HG03060 (cell line): ENCODE measurements around the gene MRPL20.
"Not testable (repeated sequence)": the region's sequence is repeated elsewhere in the genome, so short reads cannot be mapped to it uniquely, and the experiment has no call there.

Experiments used
- ATAC-seq: cut with Tn5 transposase; IDR thresholded peaks from one replicate; pipeline ENCODE4 v1.9.1; 2021; ENCODE audit warnings: low read depth, moderate number of reproducible peaks; ENCODE audit not compliant: unreplicated experiment

The MRPL20 gene

DNA sequence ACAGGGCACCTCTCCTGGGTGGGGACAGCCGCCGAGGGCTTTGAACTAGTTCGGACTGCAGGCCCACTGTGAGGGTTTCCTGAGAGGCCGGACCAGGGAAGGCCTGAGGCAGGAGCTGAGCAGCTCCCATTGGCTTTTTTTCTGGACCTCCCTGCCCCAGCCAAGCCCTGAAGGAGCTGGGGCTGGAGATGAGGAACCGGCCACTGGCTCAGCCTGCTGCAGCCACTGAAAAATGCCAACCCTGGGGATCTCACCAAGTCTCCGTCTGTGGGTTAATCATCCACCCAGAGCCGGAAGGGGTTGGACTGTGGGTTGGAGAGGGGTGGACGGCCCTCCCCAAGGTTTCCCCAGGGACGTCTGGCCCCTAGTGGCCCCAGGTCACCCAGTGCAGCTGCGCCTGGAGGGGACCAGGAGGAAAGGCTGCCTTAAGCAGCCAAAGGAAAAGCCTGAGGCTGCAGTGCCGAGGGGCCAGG lies 30.8 kb upstream of the MRPL20 start:
- ATAC-seq, result no peak

DNA sequence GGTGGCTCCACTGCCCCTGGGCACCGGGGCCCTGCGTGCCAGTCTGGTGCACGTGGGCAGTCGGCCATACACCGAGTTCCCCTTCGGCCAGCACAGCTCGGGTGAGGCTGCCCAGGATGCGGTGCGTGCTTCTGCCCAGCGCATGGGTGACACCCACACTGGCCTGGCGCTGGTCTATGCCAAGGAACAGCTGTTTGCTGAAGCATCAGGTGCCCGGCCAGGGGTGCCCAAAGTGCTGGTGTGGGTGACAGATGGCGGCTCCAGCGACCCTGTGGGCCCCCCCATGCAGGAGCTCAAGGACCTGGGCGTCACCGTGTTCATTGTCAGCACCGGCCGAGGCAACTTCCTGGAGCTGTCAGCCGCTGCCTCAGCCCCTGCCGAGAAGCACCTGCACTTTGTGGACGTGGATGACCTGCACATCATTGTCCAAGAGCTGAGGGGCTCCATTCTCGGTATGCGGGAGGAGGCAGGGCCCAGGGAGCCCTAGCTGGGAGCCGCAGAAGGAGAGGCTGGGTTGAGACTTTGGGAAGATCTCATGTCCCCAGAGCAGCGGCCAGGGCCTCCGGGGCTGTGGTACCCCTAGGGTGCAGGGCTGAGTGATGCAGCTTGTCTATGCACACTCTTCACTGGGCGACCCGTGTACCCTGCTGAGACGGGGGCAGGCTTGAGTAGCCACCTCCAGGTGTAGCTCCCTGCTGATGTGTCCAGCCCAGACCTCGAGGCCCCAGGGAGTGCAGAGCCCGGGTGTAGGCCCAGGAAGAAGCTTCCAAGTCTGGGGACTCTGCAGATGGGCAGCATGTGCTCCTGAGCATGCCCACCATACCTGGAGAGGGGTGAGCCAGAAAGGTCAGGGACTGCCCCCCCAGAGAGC lies 30.2 kb upstream of the MRPL20 start:
- ATAC-seq, result no peak

DNA sequence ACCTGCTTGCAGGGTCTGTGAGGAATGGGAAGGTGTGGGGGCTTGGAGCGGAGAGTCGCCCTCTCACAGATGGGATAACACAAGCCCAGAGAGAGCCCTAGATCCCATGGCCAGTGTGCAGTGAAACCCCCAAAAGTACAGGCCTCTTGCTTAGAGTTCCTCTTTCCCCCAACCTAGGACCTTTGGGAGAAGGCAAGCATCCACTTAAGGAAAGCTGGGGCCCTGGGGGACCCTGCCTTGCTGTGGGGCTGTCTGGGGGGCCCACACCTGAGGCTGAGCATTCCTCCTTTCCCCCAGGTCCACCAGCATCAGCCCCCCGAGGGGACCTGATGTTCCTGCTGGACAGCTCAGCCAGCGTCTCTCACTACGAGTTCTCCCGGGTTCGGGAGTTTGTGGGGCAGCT lies 29.5 kb upstream of the MRPL20 start:
- no peak for ATAC-seq

DNA sequence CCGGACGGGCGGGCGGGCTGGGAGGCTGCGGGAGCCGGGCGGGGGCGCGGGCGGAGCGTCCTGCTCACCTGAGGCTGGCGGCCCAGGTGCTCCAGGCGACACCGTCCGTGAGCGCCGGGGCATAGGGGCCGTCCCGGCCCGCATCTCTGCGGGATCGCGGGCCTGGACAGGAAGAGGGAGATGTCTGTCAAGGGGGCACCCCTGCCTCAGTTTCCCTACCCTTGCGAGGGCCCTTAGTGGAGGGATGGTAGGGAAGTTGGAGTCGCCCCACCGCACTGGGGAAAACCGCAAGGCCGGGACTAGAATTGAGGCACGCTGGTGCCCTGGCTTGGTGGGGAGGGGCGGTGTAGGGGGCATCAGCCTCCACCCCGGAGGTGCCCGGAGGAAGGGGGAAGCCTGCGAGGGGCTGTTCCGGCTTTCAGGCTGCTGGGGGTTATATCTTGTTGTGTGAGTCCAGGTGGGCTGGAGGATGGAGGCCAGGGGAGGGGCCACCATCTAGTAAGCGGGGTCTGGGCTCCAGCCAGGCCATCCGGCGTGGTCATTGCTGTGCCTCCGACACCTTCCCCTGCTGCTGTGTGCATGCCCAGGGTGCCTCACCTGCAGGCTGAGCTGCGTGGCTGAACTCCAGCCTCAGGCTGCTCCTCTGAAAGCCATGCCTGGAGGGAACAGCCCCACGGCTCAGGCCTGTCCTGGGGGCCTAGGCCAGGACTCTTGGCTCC lies 29.0 kb upstream of the MRPL20 start:
- no peak for ATAC-seq

GRCh38 chr1:1435106-1435903 lies 28.2 kb upstream of the MRPL20 start, which contains the start of gene VWA1:
Gene VWA1 (plus strand): TSS chr1:1435690. CDS start chr1:1435749, 59 bp downstream.
- no peak for ATAC-seq

- no peak for ATAC-seq
Observed at GRCh38 chr1:1434824-1435105, 27.7 kb upstream of the MRPL20 start.

DNA sequence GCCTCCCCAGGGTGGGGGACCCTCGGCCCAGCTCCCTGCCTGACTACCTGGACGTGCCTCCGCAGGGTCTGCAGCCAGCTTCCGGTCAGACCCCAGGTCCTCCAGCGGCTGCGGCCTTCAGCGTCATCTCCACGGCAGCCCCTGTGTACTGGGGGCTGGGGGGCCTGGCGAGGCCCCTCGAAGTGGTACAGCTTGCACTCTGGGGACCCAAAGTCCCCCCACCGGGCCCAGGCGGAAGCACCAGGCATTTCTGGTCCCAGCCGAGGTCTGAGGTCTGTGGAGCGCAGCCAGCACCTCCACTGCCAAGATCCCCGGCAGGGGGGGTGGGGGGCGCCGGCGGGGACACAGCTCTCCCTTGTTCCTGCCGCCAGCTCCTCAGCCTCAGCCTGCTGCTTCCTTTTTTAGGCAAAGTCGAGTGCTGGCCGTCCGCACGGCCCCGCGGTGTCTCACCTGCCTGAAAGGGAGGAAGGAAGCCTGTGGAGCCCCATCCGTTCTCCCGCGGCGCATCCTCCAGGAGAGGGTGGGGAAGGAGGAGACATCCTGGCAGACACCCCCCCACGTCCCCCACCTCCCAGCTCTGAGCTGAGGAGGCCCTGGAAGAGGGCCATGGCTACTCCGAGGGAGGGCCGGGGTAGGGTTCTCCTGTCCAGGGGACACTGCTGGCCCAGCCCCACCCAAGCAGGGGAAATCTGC lies 27.2 kb upstream of the MRPL20 start:
- ATAC-seq, result no peak

DNA sequence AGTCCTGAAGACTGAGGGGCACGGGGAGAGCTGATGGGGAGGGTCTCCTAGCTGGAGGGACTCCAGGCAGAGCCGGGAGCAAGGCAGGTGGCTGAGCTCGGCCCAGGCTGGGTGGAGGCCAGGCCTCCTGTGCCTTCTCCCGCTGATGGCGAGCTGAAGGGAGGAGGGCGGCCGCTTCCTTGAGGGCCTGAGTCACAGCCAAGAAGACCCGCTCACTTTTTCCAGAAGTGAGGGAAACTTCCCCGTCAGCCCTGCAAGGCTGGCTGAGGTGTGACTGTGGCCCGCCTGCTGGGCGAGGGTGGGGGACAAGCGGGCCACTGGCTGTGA lies 26.7 kb upstream of the MRPL20 start:
- ATAC-seq, result no peak

- ATAC-seq, result no peak
Observed at GRCh38 chr1:1432951-1433803, 26.1 kb upstream of the MRPL20 start.

DNA sequence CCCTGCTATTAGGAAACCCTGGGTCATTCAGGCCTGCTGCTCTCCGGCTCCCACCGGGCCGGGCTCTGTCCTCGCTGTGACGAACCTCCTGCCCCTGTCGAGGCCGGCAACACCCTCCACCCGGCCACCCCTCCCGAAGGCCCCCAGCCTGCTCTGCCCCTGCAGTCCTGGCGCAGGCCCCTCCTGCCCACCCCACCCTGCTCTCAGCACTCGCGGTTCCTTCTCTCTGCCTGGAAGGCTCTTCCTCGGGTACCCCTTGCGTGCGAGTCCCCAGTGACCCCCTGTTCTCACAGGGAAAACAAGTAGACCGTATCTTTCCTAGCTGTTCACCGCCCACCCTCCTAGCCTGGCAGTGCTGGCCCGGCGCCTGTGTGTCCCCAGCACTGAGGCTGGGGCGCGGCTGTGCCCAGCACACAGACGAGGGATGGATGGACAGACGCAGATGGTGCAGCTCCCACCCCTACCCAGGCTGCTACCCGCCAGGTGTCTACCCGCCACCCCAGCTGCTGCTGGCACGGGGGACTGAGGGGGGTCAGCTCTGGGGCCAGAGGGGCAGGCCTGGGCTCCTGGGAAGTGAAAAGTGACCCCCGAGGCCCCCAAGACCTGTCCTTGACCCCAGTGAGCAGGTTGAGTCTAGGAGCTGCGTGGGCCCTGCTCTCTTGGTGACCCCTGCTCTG lies 25.3 kb upstream of the MRPL20 start:
- no peak for ATAC-seq

- ATAC-seq, result no peak
Observed at GRCh38 chr1:1431845-1432273, 24.8 kb upstream of the MRPL20 start.

GRCh38 chr1:1430992-1431844 lies 24.1 kb upstream of the MRPL20 start:
- no peak for ATAC-seq

- ATAC-seq, result no peak
Observed at GRCh38 chr1:1430114-1430982, 23.3 kb upstream of the MRPL20 start.

- no peak for ATAC-seq
Observed at GRCh38 chr1:1429671-1430073, 22.6 kb upstream of the MRPL20 start.

- not testable (repeated sequence) for ATAC-seq
Observed at GRCh38 chr1:1428967-1429366, 21.9 kb upstream of the MRPL20 start.

GRCh38 chr1:1428174-1428573 lies 21.1 kb upstream of the MRPL20 start:
- no peak for ATAC-seq

DNA sequence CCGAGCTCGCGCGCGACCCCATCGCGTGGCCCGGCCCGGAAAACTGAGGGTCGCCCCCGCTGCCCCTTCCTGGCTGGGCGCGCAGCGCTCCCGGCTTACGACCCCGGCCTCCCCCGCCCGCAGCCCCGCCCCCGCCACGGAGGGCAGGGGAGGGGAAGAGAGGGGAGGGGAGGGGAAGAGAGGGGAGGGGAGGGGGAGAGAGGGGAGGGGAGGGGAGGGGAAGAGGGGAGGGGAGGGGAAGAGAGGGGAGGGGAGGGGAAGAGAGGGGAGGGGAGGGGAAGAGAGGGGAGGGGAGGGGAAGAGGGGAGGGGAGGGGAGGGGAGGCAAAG lies 20.7 kb upstream of the MRPL20 start:
- no peak for ATAC-seq
